Measurements from ENCODE around the gene GRXCR2.

- TF ChIP-seq CTCF (conservative IDR thresholded peaks at IDR 0.05) (no peak), ZFX (IDR thresholded peaks at IDR 0.05) (no peak)
Measured at GRCh38 chr5:145829708-145830361, 43.0 kb downstream of the GRXCR2 start.
